ENCODE measurements around the gene TNNI2.

DNA sequence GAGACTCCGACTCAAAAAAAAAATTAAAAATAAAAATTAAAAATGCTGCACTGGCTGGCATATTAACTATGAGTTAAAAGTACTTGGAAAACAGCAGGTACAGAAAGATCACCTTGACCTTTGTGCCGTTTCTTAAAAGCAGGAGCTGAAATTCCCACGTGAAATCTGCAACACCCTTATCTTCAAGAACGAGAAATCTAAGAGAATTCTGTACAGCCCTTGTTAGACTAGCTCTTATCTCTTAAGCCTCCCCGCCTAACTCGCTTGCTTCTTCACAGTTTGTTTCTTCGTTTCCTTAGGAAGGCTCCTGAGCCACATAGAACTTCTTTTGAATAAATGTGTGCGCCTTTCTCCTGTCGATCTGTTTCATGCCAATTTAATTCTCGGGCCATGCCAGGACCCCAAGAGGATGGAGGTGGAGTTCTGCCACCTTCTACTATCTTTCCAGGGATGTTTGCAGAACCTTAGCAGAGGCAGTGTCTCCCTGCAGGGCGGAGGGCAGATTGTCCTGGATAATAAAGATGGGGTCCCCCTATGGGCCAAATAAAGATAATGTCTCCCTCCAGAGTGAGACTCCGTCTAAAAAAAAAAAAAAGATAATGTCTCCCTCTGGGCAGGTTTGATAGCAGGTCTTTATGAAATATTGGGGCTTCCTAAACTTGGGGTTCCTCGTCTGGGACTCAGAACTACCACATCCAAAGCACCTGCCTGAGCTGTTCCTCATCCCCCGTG, 31.4 kb upstream of the TNNI2 start:
- TF ChIP-seq CTCF (conservative IDR thresholded peaks at IDR 0.05) (no peak; the same call in 1 of the 2 replicates), EZH2 (IDR thresholded peaks at IDR 0.05; ENCODE audit: low read depth) (no peak)

Data from PC-9 (cell line).